Peyer's patch (tissue), 4 donors: ENCODE data around the gene PLXNA4.

Source experiments
- POLR2A ChIP-seq, 2 donors: fragments of 450-650 bp; IDR thresholded peaks; one replicate each; pipeline ENCODE4 v1.5.1; 2017; ENCODE audit warnings: antibody characterized with exemption in 2 of 2, mild to moderate bottlenecking in 2 of 2, moderate library complexity in 2 of 2
- TF ChIP-seq, protein P1 (sequence below), 6 experiments: fragments of 450-650 bp in 4 of 6; fragments of 200-600 bp in 2 of 6; sonication (generic) in 1 of 6; IDR thresholded peaks; one replicate each; pipeline ENCODE4 v1.5.1; 2017 to 2019; ENCODE audit warnings: antibody characterized with exemption in 6 of 6, mild to moderate bottlenecking in 3 of 6, moderate library complexity in 1 of 6

DNA sequence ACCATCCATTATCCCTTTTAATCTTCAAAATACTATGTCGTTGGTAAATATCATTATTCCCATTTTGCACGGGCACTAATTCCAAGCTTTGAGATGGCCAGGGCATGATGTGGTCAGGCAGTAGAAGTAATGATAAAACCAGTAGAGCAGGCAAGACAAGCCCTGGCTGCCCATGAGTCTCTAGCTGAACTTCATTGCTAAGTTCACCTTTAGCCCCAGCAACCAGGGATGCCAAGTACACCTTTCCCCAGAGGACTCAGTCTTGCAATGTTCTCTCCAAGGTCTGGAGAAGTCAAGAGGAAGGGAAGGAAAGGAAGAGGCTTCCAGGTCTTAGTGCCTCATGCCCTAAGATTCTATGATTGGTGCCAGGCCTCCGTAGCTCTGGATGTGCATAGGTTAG lies 203.2 kb downstream of the PLXNA4 start:
- TF ChIP-seq, protein P1, sequence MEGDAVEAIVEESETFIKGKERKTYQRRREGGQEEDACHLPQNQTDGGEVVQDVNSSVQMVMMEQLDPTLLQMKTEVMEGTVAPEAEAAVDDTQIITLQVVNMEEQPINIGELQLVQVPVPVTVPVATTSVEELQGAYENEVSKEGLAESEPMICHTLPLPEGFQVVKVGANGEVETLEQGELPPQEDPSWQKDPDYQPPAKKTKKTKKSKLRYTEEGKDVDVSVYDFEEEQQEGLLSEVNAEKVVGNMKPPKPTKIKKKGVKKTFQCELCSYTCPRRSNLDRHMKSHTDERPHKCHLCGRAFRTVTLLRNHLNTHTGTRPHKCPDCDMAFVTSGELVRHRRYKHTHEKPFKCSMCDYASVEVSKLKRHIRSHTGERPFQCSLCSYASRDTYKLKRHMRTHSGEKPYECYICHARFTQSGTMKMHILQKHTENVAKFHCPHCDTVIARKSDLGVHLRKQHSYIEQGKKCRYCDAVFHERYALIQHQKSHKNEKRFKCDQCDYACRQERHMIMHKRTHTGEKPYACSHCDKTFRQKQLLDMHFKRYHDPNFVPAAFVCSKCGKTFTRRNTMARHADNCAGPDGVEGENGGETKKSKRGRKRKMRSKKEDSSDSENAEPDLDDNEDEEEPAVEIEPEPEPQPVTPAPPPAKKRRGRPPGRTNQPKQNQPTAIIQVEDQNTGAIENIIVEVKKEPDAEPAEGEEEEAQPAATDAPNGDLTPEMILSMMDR (IDR thresholded peaks at IDR 0.05) = no peak
- TF ChIP-seq POLR2A (IDR thresholded peaks at IDR 0.05) = no peak
